ENCODE results near the gene CAPG.
A peak's percentile ranks its signal among the peaks of the same experiment; 100 is the strongest.

CAPG gene

DNA sequence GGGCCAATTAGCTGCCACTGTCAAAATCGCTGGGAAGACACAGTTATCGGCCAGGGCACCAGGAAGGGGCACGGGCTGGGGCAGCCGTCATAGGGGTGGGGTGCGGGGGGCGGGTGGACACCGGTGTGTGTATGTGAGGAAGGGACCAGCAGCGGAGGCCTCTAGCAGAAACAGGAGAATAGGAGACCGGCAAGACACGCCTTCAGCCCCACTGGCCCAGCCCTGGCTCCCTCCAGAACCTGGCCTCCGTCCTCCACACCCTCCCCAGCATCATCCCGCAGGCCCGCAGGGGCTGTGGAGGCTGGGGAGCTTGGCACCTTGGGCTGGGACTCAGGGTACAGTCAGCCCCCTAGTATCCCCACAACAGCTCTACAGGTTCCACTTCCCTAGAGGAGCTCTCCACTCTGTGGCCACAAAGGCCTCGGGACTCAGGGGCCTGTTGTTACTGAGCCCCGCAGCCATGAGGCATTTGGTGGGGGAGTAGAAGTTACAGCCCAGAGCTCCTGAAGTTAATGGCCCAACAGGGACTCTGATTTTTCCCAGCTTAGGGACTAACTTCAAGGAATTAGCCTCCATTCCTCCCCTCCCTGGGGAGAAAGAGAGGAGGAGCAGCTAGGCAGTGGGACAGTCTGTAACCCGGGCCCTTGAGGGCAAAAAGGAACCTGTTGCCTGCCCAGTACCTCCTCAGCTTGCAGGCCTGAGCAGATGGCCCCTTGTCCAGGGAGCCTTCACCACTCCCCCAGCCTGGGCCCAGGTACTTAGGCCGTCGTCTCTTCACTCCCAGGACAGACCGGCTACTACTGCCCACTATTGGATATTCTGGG, 28.2 kb upstream of the CAPG start:
- DNase-seq, result peak in 1 of 2 experiments; percentile 3

- peak; percentile 38 to 49 for DNase-seq
Observed at GRCh38 chr2:85437488-85438200, 27.5 kb upstream of the CAPG start.

GRCh38 chr2:85436836-85437487, 26.8 kb upstream of the CAPG start:
- no peak for DNase-seq

GRCh38 chr2:85435981-85436835, 26.0 kb upstream of the CAPG start:
- no peak for DNase-seq

- no peak for DNase-seq
Observed at GRCh38 chr2:85435220-85435958, 25.2 kb upstream of the CAPG start.

DNA sequence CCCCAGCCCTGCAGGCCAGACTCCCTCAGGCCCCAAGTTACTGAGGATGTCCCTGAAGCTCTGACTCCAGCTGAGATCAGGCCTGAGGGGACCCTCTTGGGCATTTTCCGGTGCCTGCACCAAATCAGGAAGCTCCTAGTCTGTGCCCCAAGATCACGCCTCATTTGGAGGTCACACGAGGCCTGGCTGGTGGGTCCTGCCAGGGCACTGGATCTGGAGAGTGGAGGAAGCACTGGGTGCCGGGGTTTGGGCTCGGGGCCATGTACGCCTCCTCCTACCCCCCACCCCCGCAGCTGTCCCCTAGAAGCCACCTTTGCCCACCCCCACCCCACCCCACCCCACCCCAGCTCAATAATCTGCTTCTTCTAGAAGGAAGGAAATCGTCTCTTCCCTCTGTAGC, 24.5 kb upstream of the CAPG start:
- no peak for DNase-seq

DNA sequence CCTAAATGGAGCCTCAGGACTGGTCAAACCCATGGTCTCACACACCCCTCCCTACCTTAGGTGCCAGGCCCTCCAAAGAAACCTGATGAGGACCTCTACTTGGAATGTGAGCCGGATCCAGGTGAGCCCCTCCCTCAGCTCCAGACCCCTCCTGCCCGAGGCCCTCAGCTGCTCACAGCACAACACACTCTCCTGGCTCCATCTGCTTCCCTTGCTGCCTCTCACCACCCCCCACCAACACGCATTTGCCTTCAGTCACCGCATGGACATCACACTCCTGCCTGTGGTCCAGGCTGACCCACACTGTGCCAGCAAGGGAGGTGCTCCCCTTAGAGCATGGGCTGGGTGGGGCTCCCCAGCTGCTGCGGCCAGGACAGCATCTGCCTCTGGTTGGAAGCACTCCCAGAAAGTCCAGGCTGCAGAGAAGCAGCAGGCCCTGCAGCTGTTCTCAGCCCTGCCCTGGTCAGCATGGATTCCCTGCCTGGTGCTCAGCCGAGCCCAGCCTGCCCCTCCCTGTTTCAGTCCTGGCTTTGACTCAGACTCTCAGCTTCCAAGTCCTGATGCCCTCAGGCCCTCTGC, 23.4 kb upstream of the CAPG start:
- no peak for DNase-seq

DNA sequence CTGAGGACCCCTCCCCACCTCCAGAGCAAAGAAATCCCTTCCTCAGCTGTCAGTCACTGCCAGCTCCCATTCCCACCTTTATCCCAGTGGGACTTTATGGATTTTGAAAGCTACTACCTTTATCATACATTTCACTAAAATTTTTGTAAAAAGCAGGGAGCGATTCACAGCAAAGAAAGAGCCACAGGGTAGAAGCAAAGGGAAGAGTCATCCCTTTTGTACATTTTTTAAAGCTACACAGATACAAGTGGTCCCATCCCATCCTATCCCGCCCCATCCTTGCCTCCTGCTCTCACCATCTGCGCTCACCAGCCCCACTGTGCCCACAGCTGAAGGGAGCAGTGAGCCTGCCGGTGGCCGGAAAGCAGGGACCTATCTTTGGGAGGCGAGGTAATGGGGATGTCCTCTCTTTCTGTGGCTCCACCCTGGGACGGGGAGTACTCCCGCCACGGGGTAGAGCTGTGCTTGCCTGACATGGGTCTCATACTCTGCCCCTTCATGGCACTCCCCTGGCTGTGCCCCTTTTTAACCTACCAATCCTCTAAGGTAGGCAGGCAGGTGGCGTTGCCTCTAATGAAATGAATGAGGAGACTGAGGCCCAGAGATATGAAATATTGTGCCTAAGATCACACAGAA, 21.5 kb upstream of the CAPG start:
- no peak for DNase-seq

DNA sequence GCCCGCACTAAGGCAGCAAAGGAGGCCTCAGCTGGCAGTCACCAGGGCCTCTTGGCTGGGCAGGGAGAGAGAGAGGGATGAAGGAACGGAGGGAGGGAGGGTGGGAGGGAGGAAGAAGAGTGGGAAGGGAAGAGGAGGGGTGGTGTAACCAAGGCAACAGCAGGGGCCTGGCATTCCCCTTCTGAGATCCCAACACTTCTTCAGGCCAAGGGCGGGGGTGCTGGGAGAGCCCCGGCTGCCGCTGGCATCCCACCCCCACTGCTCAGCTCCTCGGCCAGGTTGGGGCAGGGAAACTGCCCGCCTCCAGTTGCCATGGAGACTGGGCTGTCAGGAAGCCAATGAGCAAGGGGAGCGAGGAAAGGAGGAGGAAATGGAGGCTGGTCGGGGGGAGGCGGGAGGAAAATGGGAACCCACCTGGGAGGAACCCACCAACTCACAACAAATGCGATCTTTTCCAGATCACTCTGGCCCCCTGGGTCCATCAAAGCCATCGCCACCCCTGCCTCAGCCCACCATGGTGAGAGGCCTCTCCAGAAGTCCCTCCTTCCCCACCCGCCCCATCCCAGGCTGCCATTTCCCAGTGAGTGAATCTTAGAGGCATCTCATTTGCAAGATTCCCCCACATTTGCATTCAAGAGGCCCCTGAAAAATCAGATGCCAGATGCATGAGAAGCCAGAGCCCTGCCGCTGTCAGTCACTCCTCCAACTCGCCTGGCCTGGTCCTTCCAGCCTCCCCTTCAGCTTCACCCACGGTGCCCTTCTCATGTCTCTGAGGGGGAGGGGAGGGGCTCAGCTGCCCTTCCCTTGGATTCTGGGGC, 20.8 kb upstream of the CAPG start:
- no peak for DNase-seq

DNA sequence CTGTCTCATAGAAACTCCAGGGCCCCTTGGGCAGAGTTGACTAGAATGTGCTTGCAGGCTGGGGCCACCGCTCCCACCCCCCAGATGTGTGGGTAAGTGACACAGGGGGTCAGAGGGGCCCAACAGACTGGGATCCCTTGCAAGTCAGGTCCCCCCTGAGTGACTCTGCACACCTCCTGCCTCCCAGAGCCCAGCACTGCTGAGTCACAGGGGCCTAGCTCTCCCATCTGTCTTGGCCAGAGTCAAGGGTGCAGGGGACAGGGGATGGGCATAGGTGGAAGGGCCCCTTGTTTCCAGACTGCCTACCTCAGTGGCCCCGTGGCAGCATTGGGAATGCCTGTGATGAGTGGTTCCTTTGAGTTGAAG, 19.7 kb upstream of the CAPG start:
- DNase-seq, result no peak

DNA sequence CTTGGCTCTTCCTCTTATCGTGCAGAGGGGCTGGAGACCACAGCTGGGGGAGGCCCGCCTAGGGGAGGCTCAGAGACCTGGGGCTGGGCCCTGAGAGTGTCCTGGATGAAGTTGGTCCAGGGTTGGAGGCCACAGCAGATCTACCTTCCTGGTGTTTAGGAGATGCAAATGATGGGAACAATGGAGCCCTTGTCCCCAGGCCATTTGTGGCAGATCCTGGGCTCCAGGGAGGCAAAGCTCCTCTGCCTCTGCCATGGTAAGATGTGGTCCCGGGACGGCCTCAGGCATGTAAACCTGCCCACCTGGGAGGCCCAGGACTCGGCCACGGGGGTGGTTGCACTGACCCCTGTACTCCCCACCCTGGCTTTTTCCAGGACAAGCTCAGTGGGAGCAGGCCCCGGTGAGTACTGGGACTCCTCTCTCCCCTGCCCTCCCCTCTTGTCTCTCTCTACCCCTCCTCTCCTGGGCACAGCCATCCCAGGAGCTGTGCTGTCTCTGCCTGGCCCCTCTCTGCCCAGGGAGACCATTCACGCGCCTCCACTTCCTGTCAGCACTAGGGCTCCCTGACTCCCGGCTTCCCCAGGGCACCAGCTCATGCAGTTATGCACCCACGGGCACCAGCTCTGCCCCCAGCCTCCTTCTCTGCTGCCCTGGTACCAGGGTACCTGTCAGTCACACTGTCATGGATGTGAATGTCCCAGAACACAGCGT, 19.2 kb upstream of the CAPG start:
- no peak for DNase-seq

- DNase-seq, result peak; percentile 41 to 48
Observed at GRCh38 chr2:85428343-85428881, 18.2 kb upstream of the CAPG start.

GRCh38 chr2:85427300-85427835, 17.2 kb upstream of the CAPG start:
- DNase-seq, result no peak

DNA sequence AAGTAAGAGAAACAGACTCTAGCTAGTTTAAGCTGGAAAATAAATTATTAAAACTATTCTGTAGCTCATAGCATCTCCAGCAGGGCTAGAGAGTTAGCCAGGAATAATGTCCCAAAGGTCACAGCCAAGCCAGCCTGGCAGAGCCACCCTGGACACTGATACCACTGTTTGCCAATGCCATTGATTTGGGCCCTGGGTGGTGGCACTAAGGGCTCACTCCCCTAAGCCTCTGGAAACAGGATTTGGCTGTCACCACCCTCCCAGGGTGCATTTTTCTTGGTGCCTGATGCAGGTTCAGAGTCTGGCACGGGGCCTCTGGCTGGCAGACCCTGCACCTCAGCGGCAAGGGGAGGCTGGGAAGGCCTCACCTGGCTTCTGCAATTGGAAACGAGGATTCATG, 15.4 kb upstream of the CAPG start:
- DNase-seq, result no peak

GRCh38 chr2:85423525-85423924, 13.4 kb upstream of the CAPG start:
- DNase-seq, result no peak

DNA sequence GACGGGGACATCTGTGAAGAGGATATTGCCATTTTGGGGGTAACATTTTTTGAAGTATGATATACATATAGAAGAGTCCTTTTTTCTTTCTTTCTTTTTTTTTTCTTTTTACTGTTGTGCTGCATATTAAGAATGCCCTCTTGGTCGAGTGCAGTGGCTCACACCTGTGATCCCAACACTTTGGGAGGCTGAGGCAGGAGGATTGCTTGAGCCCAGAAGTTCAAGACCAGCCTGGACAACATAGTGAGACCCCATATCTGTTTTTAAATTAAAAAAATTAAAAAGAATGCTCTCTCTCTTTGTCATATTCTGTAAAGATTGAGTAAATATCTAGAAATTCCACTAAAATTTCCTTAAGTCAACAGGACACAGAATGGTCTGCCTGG, 11.9 kb upstream of the CAPG start:
- DNase-seq, result no peak

- DNase-seq, result no peak
Observed at GRCh38 chr2:85421260-85422071, 11.3 kb upstream of the CAPG start.

GRCh38 chr2:85420536-85421259, 10.5 kb upstream of the CAPG start:
- DNase-seq, result peak; percentile 77 to 82
